T-cell (primary cell): ENCODE measurements around the gene WDR54. TPM values are rescaled to one million over a fixed set of nuclear protein-coding genes. Genes with fewer than 3 reads are reported as not detected.

ENCODE experiments used
- ATAC-seq, 4 experiments: fragments of 200-7000 bp in 3 of 4; fragments of 150-1000 bp in 1 of 4; cut with Tn5 transposase; replicated peaks in 1 of 4; 1 replicate in 3 of 4; 2 replicates in 1 of 4; pipeline ENCODE4 v1.10.0; 2021; ENCODE audit warnings: moderate library complexity in 3 of 4, mild to moderate bottlenecking in 2 of 4, moderate number of reproducible peaks in 1 of 4
- CTCF ChIA-PET, 2 donors: fragments of 300-600 bp; sonication (Branson Sonifier 250); formaldehyde crosslinking; loops; one replicate each; lab custom pipeline; 2022; ENCODE audit warnings: antibody characterized with exemption in 2 of 2; lab: Charles Lee
- POLR2A ChIA-PET, 2 donors: fragments of 300-600 bp; sonication (Branson Sonifier 250); formaldehyde crosslinking; loops; one replicate each; lab custom pipeline; 2022; ENCODE audit warnings: antibody characterized with exemption in 2 of 2; lab: Charles Lee
- DNase-seq, 35 experiments: peaks; one replicate each; pipeline versions ENCODE4 v3.0.0 to v3.0.0-alpha.2; 2013 to 2023
- H3K27ac ChIP-seq: one replicate; pipeline ENCODE4 v1.5.1; 2013; ENCODE audit warnings: low read length
- H3K27me3 ChIP-seq, 2 experiments: replicated peaks in 1 of 2; 1 replicate in 1 of 2; 2 replicates in 1 of 2; pipeline versions ENCODE4 v1.6.1 to v1.7.0; 2013; ENCODE audit warnings: low read length in 1 of 2, mixed read lengths in 1 of 2; ENCODE audit not compliant: control insufficient read depth in 2 of 2, insufficient read depth in 2 of 2; ENCODE audit errors: extremely low read depth in 1 of 2
- H3K36me3 ChIP-seq, 2 donors: 1 replicate in 1 of 2; 2 replicates in 1 of 2; pipeline versions ENCODE4 v1.6.1 to v1.7.0; 2013; ENCODE audit warnings: low read length in 1 of 2; ENCODE audit not compliant: control insufficient read depth in 2 of 2, insufficient read depth in 1 of 2; ENCODE audit errors: extremely low read depth in 1 of 2
- H3K4me1 ChIP-seq, 2 experiments: 1 replicate in 1 of 2; 2 replicates in 1 of 2; pipeline versions ENCODE4 v1.6.1 to v1.7.0; 2013; ENCODE audit warnings: low read length in 2 of 2, mixed read lengths in 1 of 2; ENCODE audit not compliant: insufficient read depth in 2 of 2, control insufficient read depth in 1 of 2; ENCODE audit errors: extremely low read depth in 1 of 2
- H3K4me3 ChIP-seq, 2 donors: 1 replicate in 1 of 2; 2 replicates in 1 of 2; pipeline versions ENCODE4 v1.5.1 to v1.7.0; 2013; ENCODE audit warnings: mild to moderate bottlenecking in 2 of 2, low read length in 1 of 2, moderate library complexity in 1 of 2; ENCODE audit not compliant: control insufficient read depth in 1 of 2; ENCODE audit errors: extremely low read depth in 1 of 2
- H3K9me3 ChIP-seq: 2 replicates; pipeline ENCODE4 v1.7.0; 2013
- H3K27ac Mint-ChIP-seq, 2 donors: one replicate each; pipeline ENCODE4 v1.8.0; 2020 to 2021; ENCODE audit warnings: mild to moderate bottlenecking in 2 of 2, mixed read lengths in 2 of 2
- H3K27me3 Mint-ChIP-seq, 2 donors: one replicate each; pipeline ENCODE4 v1.8.0; 2021 to 2022; ENCODE audit warnings: mixed read lengths in 2 of 2
- H3K36me3 Mint-ChIP-seq: one replicate; pipeline ENCODE4 v1.8.0; 2021; ENCODE audit warnings: mixed read lengths
- H3K4me1 Mint-ChIP-seq, 3 donors: one replicate each; pipeline ENCODE4 v1.8.0; 2020 to 2022; ENCODE audit warnings: mixed read lengths in 3 of 3, mild to moderate bottlenecking in 1 of 3
- H3K4me3 Mint-ChIP-seq, 3 donors: one replicate each; pipeline ENCODE4 v1.8.0; 2020 to 2022; ENCODE audit warnings: mild to moderate bottlenecking in 3 of 3, mixed read lengths in 3 of 3, moderate library complexity in 3 of 3
- H3K9me3 Mint-ChIP-seq, 3 donors: one replicate each; pipeline ENCODE4 v1.8.0; 2020 to 2022; ENCODE audit warnings: mixed read lengths in 3 of 3
- WGBS: methylation state at CpG from one replicate; pipeline ENCODE4 v1.1.5; 2013; ENCODE audit warnings: missing lambda C conversion rate; ENCODE audit not compliant: insufficient coverage; 5-methylcytosine and 5-hydroxymethylcytosine counted together
- total RNA-seq, 35 experiments: library from RNA in 6 of 35; stranded (reverse) in 6 of 35; fragments of 120-200 nt in 1 of 35; gene quantifications; one replicate each; pipeline versions ENCODE4 v1.2.1 to v1.2.4 and lab custom pipeline; 2013 to 2026

Gene WDR54
- total RNA-seq, 5 donors from 2014 or later (not counting 1 experiment from before 2014, with no cell fraction given): 31.4 to 46.8 (median 45.4) TPM

GRCh38 chr2:74396149-74396548 lies 25.4 kb upstream of the WDR54 start:
- no peaks in the 10 kb centered on the region for H3K36me3 ChIP-seq
- no peak overlapping the region for H3K27ac ChIP-seq
- ChIA-PET CTCF (no interaction called here), POLR2A (no interaction called here)
- Mint-ChIP-seq H3K36me3 (no peaks in the 10 kb centered on the region), H3K4me1 (peaks cover 0 to 10% (median 7%) of the 10 kb centered on the region in 3 donors), H3K27me3 (peaks cover 0 to 8% of the 10 kb centered on the region in 2 donors), H3K9me3 (no peaks in the 10 kb centered on the region), H3K27ac (no peak overlapping the region), H3K4me3 (no peak overlapping the region)
- ATAC-seq (no peak), DNase-seq (no peak)
- no CpG with 5 or more reads among the region's 2 CpGs for WGBS
- no peaks in the 10 kb centered on the region for H3K9me3 ChIP-seq
- no peak overlapping the region for H3K4me3 ChIP-seq
- peaks cover 0 to 7% of the 10 kb centered on the region in 2 experiments for H3K27me3 ChIP-seq
- peaks cover under 1 to 5% of the 10 kb centered on the region in 2 experiments for H3K4me1 ChIP-seq

DNA sequence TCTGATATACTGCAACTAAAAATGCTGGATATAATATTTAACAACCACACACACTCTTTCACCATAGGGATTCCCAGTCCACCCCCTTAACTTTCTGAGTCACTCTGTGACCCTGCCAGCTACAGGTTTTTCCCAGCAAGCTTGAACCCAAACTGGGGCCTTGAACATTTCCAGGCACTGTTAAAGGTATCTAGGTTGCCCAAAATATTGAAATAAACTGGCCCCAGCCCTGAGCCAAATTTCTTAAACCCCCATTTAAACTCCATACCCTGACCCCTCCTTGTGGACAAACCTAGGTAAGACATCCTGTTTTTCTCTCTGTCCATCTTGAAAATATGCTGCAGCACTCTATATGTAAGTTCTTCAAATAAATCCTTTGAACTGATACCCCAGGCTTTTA lies 21.7 kb upstream of the WDR54 start:
- Histone ChIP-seq H3K4me3 (no peak overlapping the region), H3K27me3 (peaks cover 0 to 5% of the 10 kb centered on the region in 2 experiments), H3K27ac (no peak overlapping the region), H3K9me3 (no peaks in the 10 kb centered on the region), H3K4me1 (no peaks in the 10 kb centered on the region), H3K36me3 (no peaks in the 10 kb centered on the region)
- DNase-seq (peak in 2 of 35 experiments; percentile 31 to 62), ATAC-seq (peak; percentile 61 to 67 (median 65))
- Mint-ChIP-seq H3K4me1 (peaks cover 0 to 4% (median 3%) of the 10 kb centered on the region in 3 donors), H3K27me3 (peaks cover 0 to 5% of the 10 kb centered on the region in 2 donors), H3K36me3 (no peaks in the 10 kb centered on the region), H3K4me3 (no peak overlapping the region), H3K27ac (no peak overlapping the region), H3K9me3 (no peaks in the 10 kb centered on the region)
- POLR2A ChIA-PET: no interaction called here
- CTCF ChIA-PET: interaction anchor here (0.9 to 2.5 kb wide), 2 partner anchors 150 kb away, joined by 3 to 7 read pairs; no protein-coding TSS in a partner anchor

DNA sequence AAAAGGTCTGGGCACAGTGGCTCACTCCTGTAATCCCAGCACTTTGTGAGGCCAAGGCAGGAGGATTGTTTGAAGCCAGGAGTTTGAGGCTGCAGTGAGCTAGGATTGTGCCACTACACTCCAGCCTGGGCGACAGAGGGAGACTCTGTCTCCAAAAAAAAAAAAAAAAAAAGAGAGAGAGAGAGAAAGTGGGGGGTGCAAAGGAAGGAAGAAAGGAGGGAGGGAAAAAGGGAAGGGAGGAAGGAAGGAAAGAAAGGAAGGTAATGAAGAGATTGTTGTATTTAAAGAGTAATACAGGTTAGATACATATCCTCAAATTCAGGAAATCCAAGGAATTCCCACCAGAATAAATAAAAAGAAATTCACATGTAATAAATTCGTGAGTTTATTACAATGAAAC lies 19.6 kb upstream of the WDR54 start:
- Histone ChIP-seq H3K4me1 (no peaks in the 10 kb centered on the region), H3K9me3 (no peaks in the 10 kb centered on the region), H3K4me3 (no peak overlapping the region), H3K36me3 (no peaks in the 10 kb centered on the region), H3K27ac (no peak overlapping the region), H3K27me3 (peaks cover 0 to 5% of the 10 kb centered on the region in 2 experiments)
- H3K27me3 Mint-ChIP-seq: peaks cover 0 to 1% of the 10 kb centered on the region in 2 donors
- ChIA-PET CTCF (interaction anchor here (0.6 to 2.5 kb wide), 5 partner anchors 99 to 578 kb away, joined by 3 to 7 read pairs (median 5); partner anchors contain the start of gene MOB1A (in 1 of the 2)), POLR2A (no interaction called here)
- H3K4me1 Mint-ChIP-seq: peaks cover 0 to 4% (median 3%) of the 10 kb centered on the region in 3 donors
- no peaks in the 10 kb centered on the region for H3K9me3 Mint-ChIP-seq
- no peaks in the 10 kb centered on the region for H3K36me3 Mint-ChIP-seq
- ATAC-seq (no peak), DNase-seq (no peak)
- 71% methylated on average over 1 of the region's 2 CpGs for WGBS
- no peak overlapping the region for H3K27ac Mint-ChIP-seq
- no peak overlapping the region for H3K4me3 Mint-ChIP-seq

- H3K9me3 ChIP-seq: no peaks in the 10 kb centered on the region
- H3K4me3 Mint-ChIP-seq: no peak overlapping the region
- no peaks in the 10 kb centered on the region for H3K4me1 ChIP-seq
- H3K36me3 ChIP-seq: no peaks in the 10 kb centered on the region
- no peaks in the 10 kb centered on the region for H3K4me1 Mint-ChIP-seq
- H3K36me3 Mint-ChIP-seq: no peaks in the 10 kb centered on the region
- peaks cover 0 to 14% of the 10 kb centered on the region in 2 experiments for H3K27me3 ChIP-seq
- H3K9me3 Mint-ChIP-seq: no peaks in the 10 kb centered on the region
- peaks cover 4 to 10% of the 10 kb centered on the region in 2 donors for H3K27me3 Mint-ChIP-seq
- ATAC-seq (no peak), DNase-seq (no peak)
- ChIA-PET POLR2A (no interaction called here), CTCF (interaction anchor here in 1 of 2 donors (0.5 kb wide), 1 partner anchor 163 kb away, joined by 3 read pairs; no protein-coding TSS in a partner anchor)
- H3K27ac ChIP-seq: no peak overlapping the region
- no peak overlapping the region for H3K27ac Mint-ChIP-seq
- no peak overlapping the region for H3K4me3 ChIP-seq
Observed at GRCh38 chr2:74406035-74406434, 15.5 kb upstream of the WDR54 start.

DNA sequence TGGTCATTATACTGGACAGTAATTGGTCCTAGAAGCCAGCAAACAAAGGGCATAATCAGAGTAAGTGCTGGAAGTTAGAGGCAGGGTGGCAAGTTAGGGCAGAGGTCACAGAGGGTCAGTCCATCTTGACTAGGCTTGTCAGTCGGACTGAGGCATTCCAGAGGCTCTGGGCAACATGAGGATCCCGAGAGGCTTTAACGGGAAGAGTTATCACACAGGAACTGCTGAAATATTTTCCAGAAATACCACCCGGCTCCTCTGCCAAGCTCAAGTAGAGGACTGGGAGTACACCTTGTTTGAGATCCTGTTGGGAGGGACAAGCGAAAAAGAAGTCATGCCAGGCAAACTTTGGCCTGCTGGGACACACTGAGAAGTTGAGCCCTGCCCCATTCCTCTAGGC lies 13.8 kb upstream of the WDR54 start:
- Histone ChIP-seq H3K4me1 (no peaks in the 10 kb centered on the region), H3K36me3 (no peaks in the 10 kb centered on the region), H3K27ac (no peak overlapping the region), H3K27me3 (peaks cover 0 to 14% of the 10 kb centered on the region in 2 experiments), H3K9me3 (no peaks in the 10 kb centered on the region), H3K4me3 (no peak overlapping the region)
- ATAC-seq (no peak), DNase-seq (no peak)
- WGBS: 76% methylated on average over 3 of the region's 5 CpGs
- no peaks in the 10 kb centered on the region for H3K4me1 Mint-ChIP-seq
- H3K27me3 Mint-ChIP-seq: peaks cover 4 to 16% of the 10 kb centered on the region in 2 donors
- no peak overlapping the region for H3K4me3 Mint-ChIP-seq
- no peaks in the 10 kb centered on the region for H3K36me3 Mint-ChIP-seq
- ChIA-PET POLR2A (interaction anchor here in 1 of 2 donors (0.5 kb wide), 1 partner anchor 73 kb away, joined by 7 read pairs; no protein-coding TSS in a partner anchor), CTCF (no interaction called here)
- no peaks in the 10 kb centered on the region for H3K9me3 Mint-ChIP-seq
- no peak overlapping the region for H3K27ac Mint-ChIP-seq

GRCh38 chr2:74413001-74413698 lies 8.4 kb upstream of the WDR54 start:
- H3K4me1 ChIP-seq: peaks cover 3 to 20% of the 10 kb centered on the region in 2 experiments
- H3K27ac Mint-ChIP-seq: peak overlapping the region in 1 of 2 donors; percentile 1
- H3K27me3 Mint-ChIP-seq: peaks cover 3 to 25% of the 10 kb centered on the region in 2 donors
- H3K36me3 Mint-ChIP-seq: no peaks in the 10 kb centered on the region
- ChIA-PET CTCF (no interaction called here), POLR2A (no interaction called here)
- no peak overlapping the region for H3K27ac ChIP-seq
- H3K27me3 ChIP-seq: peaks cover 0 to 30% of the 10 kb centered on the region in 2 experiments
- no peaks in the 10 kb centered on the region for H3K9me3 Mint-ChIP-seq
- H3K9me3 ChIP-seq: no peaks in the 10 kb centered on the region
- 80% methylated on average over 8 of the region's 8 CpGs for WGBS
- no peak overlapping the region for H3K4me3 ChIP-seq
- peaks cover 18 to 20% (median 19%) of the 10 kb centered on the region in 3 donors for H3K4me1 Mint-ChIP-seq
- no peaks in the 10 kb centered on the region for H3K36me3 ChIP-seq
- DNase-seq (no peak), ATAC-seq (no peak)
- peak overlapping the region in 1 of 3 donors; percentile 76 for H3K4me3 Mint-ChIP-seq
